ENCODE data around the gene UBQLN1. TPM values are rescaled to one million over a fixed set of nuclear protein-coding genes. Genes with fewer than 3 reads are reported as not detected.

UBQLN1 gene
- total RNA-seq, 8 experiments from 2014 or later: 85.2 to 124 (median 104) TPM

GRCh38 chr9:83677596-83677995, 30.2 kb downstream of the UBQLN1 start:
- Histone ChIP-seq H3K4me1 (replicated peaks in 1 of 2) (peaks cover 0 to 3% of the 10 kb centered on the region in 2 donors), H3K27ac (no peak overlapping the region), H3K4me3 (no peak overlapping the region)
- 80 to 100% (median 100%) methylated on average over 1 to 3 of the region's 3 CpGs for WGBS, 10 experiments
- ATAC-seq (replicated peaks in 6 of 8): no peak
- in situ Hi-C loops (cut with MboI; ENCODE audit: low pct_unique_long_range_greater_than_20kb in 2 of 9, low sequenced_read_pairs in 9 of 9, unreplicated experiment in 9 of 9): no loop called here

- Histone ChIP-seq H3K4me3 (no peak overlapping the region), H3K27ac (no peak overlapping the region), H3K4me1 (replicated peaks in 1 of 2) (peaks cover 0 to 1% of the 10 kb centered on the region in 2 donors)
- in situ Hi-C loops (cut with MboI; ENCODE audit: low pct_unique_long_range_greater_than_20kb in 2 of 9, low sequenced_read_pairs in 9 of 9, unreplicated experiment in 9 of 9): no loop called here
- 50 to 100% (median 100%) methylated on average over 1 of the region's 1 CpG; no CpG with 5 or more reads in 3 of the 10 experiments for WGBS, 10 experiments
- no peak for ATAC-seq (replicated peaks in 6 of 8)
Measured at GRCh38 chr9:83675466-83675865, 32.3 kb downstream of the UBQLN1 start.

GRCh38 chr9:83671451-83671850, 36.3 kb downstream of the UBQLN1 start:
- H3K27ac ChIP-seq: no peak overlapping the region
- ATAC-seq (replicated peaks in 6 of 8): peak in 2 of 8 experiments; percentile 61 to 66
- H3K4me1 ChIP-seq (replicated peaks in 1 of 2): no peaks in the 10 kb centered on the region
- 0 to 100% (median 70%) methylated on average over 1 of the region's 1 CpG; no CpG with 5 or more reads in 4 of the 10 experiments for WGBS, 10 experiments
- H3K4me3 ChIP-seq: no peak overlapping the region
- in situ Hi-C loops (cut with MboI; ENCODE audit: low pct_unique_long_range_greater_than_20kb in 2 of 9, low sequenced_read_pairs in 9 of 9, unreplicated experiment in 9 of 9): no loop called here

GRCh38 chr9:83670381-83670780, 37.4 kb downstream of the UBQLN1 start:
- H3K4me3 ChIP-seq: no peak overlapping the region
- 25 to 100% (median 92%) methylated on average over 2 to 5 of the region's 5 CpGs for WGBS, 10 experiments
- no peaks in the 10 kb centered on the region for H3K4me1 ChIP-seq (replicated peaks in 1 of 2)
- H3K27ac ChIP-seq: no peak overlapping the region
- in situ Hi-C loops (cut with MboI; ENCODE audit: low pct_unique_long_range_greater_than_20kb in 2 of 9, low sequenced_read_pairs in 9 of 9, unreplicated experiment in 9 of 9): no loop called here
- peak in 1 of 8 experiments; percentile 47 for ATAC-seq (replicated peaks in 6 of 8)

GRCh38 chr9:83669067-83669466, 38.7 kb downstream of the UBQLN1 start:
- Histone ChIP-seq H3K4me1 (replicated peaks in 1 of 2) (no peaks in the 10 kb centered on the region), H3K27ac (no peak overlapping the region), H3K4me3 (no peak overlapping the region)
- no peak for ATAC-seq (replicated peaks in 6 of 8)
- in situ Hi-C loops (cut with MboI; ENCODE audit: low pct_unique_long_range_greater_than_20kb in 2 of 9, low sequenced_read_pairs in 9 of 9, unreplicated experiment in 9 of 9): no loop called here
- 100% methylated on average over 1 of the region's 1 CpG; no CpG with 5 or more reads in 2 of the 10 experiments for WGBS, 10 experiments

- in situ Hi-C loops (cut with MboI; ENCODE audit: low pct_unique_long_range_greater_than_20kb in 2 of 9, low sequenced_read_pairs in 9 of 9, unreplicated experiment in 9 of 9): no loop called here
- no peak for ATAC-seq (replicated peaks in 6 of 8)
- WGBS, 10 experiments: 31 to 100% (median 89%) methylated on average over 2 to 5 of the region's 5 CpGs
- Histone ChIP-seq H3K4me1 (replicated peaks in 1 of 2) (no peaks in the 10 kb centered on the region), H3K4me3 (no peak overlapping the region), H3K27ac (no peak overlapping the region)
Measured at GRCh38 chr9:83665580-83666200, 42.1 kb downstream of the UBQLN1 start.

GRCh38 chr9:83662933-83663332, 44.8 kb downstream of the UBQLN1 start:
- whole genome bisulfite sequencing, 10 experiments: 71 to 100% (median 95%) methylated on average over 1 to 3 of the region's 3 CpGs; no CpG with 5 or more reads in 2 of the 10 experiments
- in situ Hi-C loops (cut with MboI; ENCODE audit: low pct_unique_long_range_greater_than_20kb in 2 of 9, low sequenced_read_pairs in 9 of 9, unreplicated experiment in 9 of 9): no loop called here

GRCh38 chr9:83656952-83657351, 50.8 kb downstream of the UBQLN1 start:
- in situ Hi-C loops (cut with MboI; ENCODE audit: low pct_unique_long_range_greater_than_20kb in 2 of 9, low sequenced_read_pairs in 9 of 9, unreplicated experiment in 9 of 9): no loop called here
- ATAC-seq (replicated peaks in 6 of 8): no peak
- no peak overlapping the region for H3K4me3 ChIP-seq
- 33 to 100% (median 89%) methylated on average over 1 to 6 of the region's 6 CpGs for WGBS, 10 experiments
- no peaks in the 10 kb centered on the region for H3K4me1 ChIP-seq (replicated peaks in 1 of 2)
- H3K27ac ChIP-seq: no peak overlapping the region

More at GRCh38 chr9:83662933-83663332, 44.8 kb downstream of the UBQLN1 start:
- ATAC-seq (replicated peaks in 6 of 8): no peak
- H3K4me3 ChIP-seq: no peak overlapping the region
- no peaks in the 10 kb centered on the region for H3K4me1 ChIP-seq (replicated peaks in 1 of 2)
- H3K27ac ChIP-seq: no peak overlapping the region

- no peaks in the 10 kb centered on the region for H3K4me1 ChIP-seq (replicated peaks in 1 of 2)
- no peak overlapping the region for H3K27ac ChIP-seq
- no peak overlapping the region for H3K4me3 ChIP-seq
- in situ Hi-C loops (cut with MboI; ENCODE audit: low pct_unique_long_range_greater_than_20kb in 2 of 9, low sequenced_read_pairs in 9 of 9, unreplicated experiment in 9 of 9): no loop called here
- no peak for ATAC-seq (replicated peaks in 6 of 8)
- 90 to 100% (median 97%) methylated on average over 1 to 2 of the region's 2 CpGs; no CpG with 5 or more reads in 4 of the 10 experiments for WGBS, 10 experiments
Measured at GRCh38 chr9:83656032-83656680, 51.6 kb downstream of the UBQLN1 start.

- H3K4me1 ChIP-seq (replicated peaks in 1 of 2): no peaks in the 10 kb centered on the region
- ATAC-seq (replicated peaks in 6 of 8): no peak
- in situ Hi-C loops (cut with MboI; ENCODE audit: low pct_unique_long_range_greater_than_20kb in 2 of 9, low sequenced_read_pairs in 9 of 9, unreplicated experiment in 9 of 9): no loop called here
- 60 to 100% (median 94%) methylated on average over 1 of the region's 1 CpG; no CpG with 5 or more reads in 4 of the 10 experiments for WGBS, 10 experiments
- H3K27ac ChIP-seq: no peak overlapping the region
- no peak overlapping the region for H3K4me3 ChIP-seq
Measured at GRCh38 chr9:83655433-83655832, 52.3 kb downstream of the UBQLN1 start.

GRCh38 chr9:83652433-83652832, 55.3 kb downstream of the UBQLN1 start:
- no peaks in the 10 kb centered on the region for H3K4me1 ChIP-seq (replicated peaks in 1 of 2)
- 0 to 100% (median 100%) methylated on average over 1 of the region's 1 CpG; no CpG with 5 or more reads in 3 of the 10 experiments for WGBS, 10 experiments
- H3K27ac ChIP-seq: no peak overlapping the region
- in situ Hi-C loops (cut with MboI; ENCODE audit: low pct_unique_long_range_greater_than_20kb in 2 of 9, low sequenced_read_pairs in 9 of 9, unreplicated experiment in 9 of 9): no loop called here
- H3K4me3 ChIP-seq: no peak overlapping the region
- peak in 2 of 8 experiments; percentile 71 to 88 for ATAC-seq (replicated peaks in 6 of 8)

GRCh38 chr9:83651558-83651957, 56.2 kb downstream of the UBQLN1 start:
- Histone ChIP-seq H3K27ac (no peak overlapping the region), H3K4me3 (no peak overlapping the region), H3K4me1 (replicated peaks in 1 of 2) (no peaks in the 10 kb centered on the region)
- in situ Hi-C loops (cut with MboI; ENCODE audit: low pct_unique_long_range_greater_than_20kb in 2 of 9, low sequenced_read_pairs in 9 of 9, unreplicated experiment in 9 of 9): no loop called here
- 83 to 100% (median 92%) methylated on average over 1 to 2 of the region's 2 CpGs; no CpG with 5 or more reads in 5 of the 10 experiments for WGBS, 10 experiments
- ATAC-seq (replicated peaks in 6 of 8): no peak

GRCh38 chr9:83649515-83649914, 58.2 kb downstream of the UBQLN1 start:
- peak in 1 of 8 experiments; percentile 25 for ATAC-seq (replicated peaks in 6 of 8)
- in situ Hi-C loops (cut with MboI; ENCODE audit: low pct_unique_long_range_greater_than_20kb in 2 of 9, low sequenced_read_pairs in 9 of 9, unreplicated experiment in 9 of 9): no loop called here
- H3K4me1 ChIP-seq (replicated peaks in 1 of 2): no peaks in the 10 kb centered on the region
- 80 to 100% (median 92%) methylated on average over 1 to 3 of the region's 4 CpGs; no CpG with 5 or more reads in 4 of the 10 experiments for WGBS, 10 experiments
- H3K4me3 ChIP-seq: no peak overlapping the region
- no peak overlapping the region for H3K27ac ChIP-seq
